Suprapubic skin (tissue), 4 donors: ENCODE results near the gene PPP2R3B. TPM values are rescaled to one million over a fixed set of nuclear protein-coding genes. Genes with fewer than 3 reads are reported as not detected.

Experiments
- DNase-seq, 2 donors: peaks; one replicate each; pipeline ENCODE4 v3.0.0-alpha.2; 2019; ENCODE audit warnings: low spot score in 2 of 2
- H3K27ac ChIP-seq: fragments of 200-600 bp; sonication (generic); one replicate; pipeline ENCODE4 v1.5.1; 2019
- H3K27me3 ChIP-seq: fragments of 200-600 bp; sonication (generic); one replicate; pipeline ENCODE4 v1.5.1; 2019
- H3K36me3 ChIP-seq: fragments of 200-600 bp; sonication (generic); one replicate; pipeline ENCODE4 v1.5.1; 2019
- H3K4me1 ChIP-seq: fragments of 200-600 bp; sonication (generic); one replicate; pipeline ENCODE4 v1.5.1; 2019
- H3K4me3 ChIP-seq: fragments of 200-600 bp; sonication (generic); one replicate; pipeline ENCODE4 v1.5.1; 2019; ENCODE audit warnings: mild to moderate bottlenecking
- H3K9me3 ChIP-seq: fragments of 200-600 bp; sonication (generic); one replicate; pipeline ENCODE4 v1.5.1; 2019
- CTCF ChIP-seq, 2 donors: fragments of 200-600 bp in 1 of 2; fragments of 450-650 bp in 1 of 2; sonication (generic) in 1 of 2; IDR thresholded peaks; one replicate each; pipeline ENCODE4 v1.5.1; 2016 to 2019; ENCODE audit warnings: antibody characterized with exemption in 2 of 2, mild to moderate bottlenecking in 1 of 2, moderate library complexity in 1 of 2
- EP300 ChIP-seq: sonication (generic); formaldehyde crosslinking; IDR thresholded peaks from one replicate; pipeline ENCODE4 v1.6.1; 2017; ENCODE audit warnings: antibody characterized with exemption
- POLR2A ChIP-seq, 2 donors: fragments of 450-650 bp; IDR thresholded peaks; one replicate each; pipeline ENCODE4 v1.6.1; 2017; ENCODE audit warnings: antibody characterized with exemption in 2 of 2, mild to moderate bottlenecking in 2 of 2, moderate library complexity in 2 of 2
- POLR2AphosphoS5 ChIP-seq, 3 donors: sonication (generic); formaldehyde crosslinking; IDR thresholded peaks; one replicate each; pipeline ENCODE4 v1.6.1; 2017; ENCODE audit warnings: antibody characterized with exemption in 3 of 3
- WGBS: methylation state at CpG from one replicate; pipeline ENCODE4 v1.1.5; 2018; 5-methylcytosine and 5-hydroxymethylcytosine counted together
- total RNA-seq, 4 donors: library from RNA; depleted of rRNA; stranded (reverse); fragments of >200 nt; gene quantifications; one replicate each; pipeline ENCODE4 v1.1.0, GENCODE V29; 2016

The PPP2R3B gene
- total RNA-seq, 4 donors from 2014 or later, result 31.8 to 79.6 (median 47.1) TPM

DNA sequence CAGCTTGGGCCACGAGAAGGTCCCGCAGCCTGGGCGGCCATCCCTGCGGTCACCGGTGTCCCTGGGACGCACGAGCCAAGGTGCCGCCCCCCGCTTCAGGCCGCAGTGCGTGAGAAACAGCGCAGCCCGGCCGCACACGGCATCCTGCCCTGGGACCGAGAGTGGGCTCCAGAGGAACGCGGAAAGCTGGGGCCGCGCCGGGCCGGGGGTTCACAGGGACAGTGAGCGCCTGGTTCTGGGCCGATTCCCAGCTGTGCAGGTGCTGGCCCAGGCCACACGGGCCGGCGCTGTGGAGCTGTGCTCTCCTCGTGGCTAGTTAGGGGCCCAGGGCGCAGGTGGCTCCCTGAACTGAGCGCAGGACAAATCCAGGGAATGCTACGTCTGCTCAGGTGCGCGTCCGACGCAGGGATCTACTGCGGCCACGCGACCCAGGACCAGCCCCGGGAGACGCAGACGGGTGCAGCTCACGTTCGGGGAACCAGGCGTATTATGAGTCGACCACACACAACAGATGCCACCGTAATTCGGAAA lies 42.3 kb downstream of the PPP2R3B start:
- TF ChIP-seq POLR2AphosphoS5 (IDR thresholded peaks at IDR 0.05) (no peak), EP300 (no peak), POLR2A (IDR thresholded peaks at IDR 0.05) (no peak), CTCF (IDR thresholded peaks at IDR 0.05) (no peak)
- WGBS, result 98% methylated on average over 34 of the region's 47 CpGs
- H3K9me3 ChIP-seq, result no peaks in the 10 kb centered on the region
- H3K4me1 ChIP-seq, result no peaks in the 10 kb centered on the region
- H3K4me3 ChIP-seq, result no peak overlapping the region
- no peak overlapping the region for H3K27ac ChIP-seq
- peak; percentile 52 to 60 for DNase-seq
- no peaks in the 10 kb centered on the region for H3K27me3 ChIP-seq
- peaks cover 45% of the 10 kb centered on the region for H3K36me3 ChIP-seq

DNA sequence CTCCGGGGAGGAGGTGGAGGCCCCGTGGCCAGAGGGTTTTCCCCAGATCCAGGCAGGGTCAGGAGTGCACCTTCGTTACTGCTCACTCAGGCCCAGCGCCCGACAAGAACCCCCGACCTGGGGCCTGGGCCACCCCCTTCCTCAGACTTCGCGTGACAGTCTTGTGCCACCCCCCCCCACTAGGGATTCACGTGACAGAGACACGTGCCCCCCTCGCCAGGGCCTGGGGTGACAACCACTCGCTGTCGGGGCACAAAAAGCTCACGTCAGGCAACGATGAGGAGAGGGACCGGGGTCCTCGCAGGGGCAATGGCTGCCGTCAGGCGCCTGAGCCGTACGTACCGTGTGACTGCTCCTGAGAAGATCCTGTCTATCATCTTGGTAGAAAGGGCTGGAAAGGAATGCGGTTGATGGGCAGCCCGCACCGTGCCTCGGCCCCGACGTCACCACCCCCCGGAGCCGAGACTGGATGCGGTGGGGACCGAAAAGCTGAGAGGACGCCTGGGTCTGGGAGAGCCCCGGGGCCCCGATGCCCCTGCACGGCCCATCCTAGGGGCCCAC lies 45.1 kb downstream of the PPP2R3B start:
- DNase-seq, result peak; percentile 44 to 58
- H3K27me3 ChIP-seq, result no peaks in the 10 kb centered on the region
- H3K36me3 ChIP-seq, result peaks cover 55% of the 10 kb centered on the region
- H3K4me3 ChIP-seq, result no peak overlapping the region
- 88% methylated on average over 17 of the region's 36 CpGs for WGBS
- no peaks in the 10 kb centered on the region for H3K9me3 ChIP-seq
- H3K27ac ChIP-seq, result no peak overlapping the region
- TF ChIP-seq POLR2A (IDR thresholded peaks at IDR 0.05) (no peak), POLR2AphosphoS5 (IDR thresholded peaks at IDR 0.05) (no peak), EP300 (no peak), CTCF (IDR thresholded peaks at IDR 0.05) (no peak)
- H3K4me1 ChIP-seq, result no peaks in the 10 kb centered on the region

- 98% methylated on average over 25 of the region's 52 CpGs for WGBS
- Histone ChIP-seq H3K4me1 (no peaks in the 10 kb centered on the region), H3K27ac (no peak overlapping the region), H3K4me3 (no peak overlapping the region), H3K27me3 (no peaks in the 10 kb centered on the region), H3K9me3 (no peaks in the 10 kb centered on the region), H3K36me3 (peaks cover 53% of the 10 kb centered on the region)
- peak; percentile 55 to 68 for DNase-seq
- TF ChIP-seq EP300, result no peak
- no peak for TF ChIP-seq POLR2AphosphoS5 (IDR thresholded peaks at IDR 0.05)
- no peak for TF ChIP-seq POLR2A (IDR thresholded peaks at IDR 0.05)
Observed at GRCh38 chrX:340641-341423, 45.9 kb downstream of the PPP2R3B start.

- peak in 1 of 2 donors; percentile 75 for DNase-seq
- peaks cover 50% of the 10 kb centered on the region for H3K36me3 ChIP-seq
- H3K4me3 ChIP-seq, result no peak overlapping the region
- TF ChIP-seq POLR2AphosphoS5 (IDR thresholded peaks at IDR 0.05) (no peak), POLR2A (IDR thresholded peaks at IDR 0.05) (no peak), EP300 (no peak), CTCF (IDR thresholded peaks at IDR 0.05) (no peak)
- WGBS, result 93% methylated on average over 15 of the region's 24 CpGs
- H3K4me1 ChIP-seq, result no peaks in the 10 kb centered on the region
- H3K27ac ChIP-seq, result no peak overlapping the region
- H3K27me3 ChIP-seq, result no peaks in the 10 kb centered on the region
- no peaks in the 10 kb centered on the region for H3K9me3 ChIP-seq
Observed at GRCh38 chrX:340121-340520, 46.6 kb downstream of the PPP2R3B start.

- no peak for TF ChIP-seq POLR2AphosphoS5 (IDR thresholded peaks at IDR 0.05)
- no peak for TF ChIP-seq EP300
- no peak for TF ChIP-seq POLR2A (IDR thresholded peaks at IDR 0.05)
- TF ChIP-seq CTCF (IDR thresholded peaks at IDR 0.05), result no peak
- Histone ChIP-seq H3K9me3 (no peaks in the 10 kb centered on the region), H3K36me3 (peaks cover 50% of the 10 kb centered on the region), H3K27me3 (no peaks in the 10 kb centered on the region), H3K4me3 (no peak overlapping the region), H3K27ac (no peak overlapping the region), H3K4me1 (no peaks in the 10 kb centered on the region)
- WGBS, result 97% methylated on average over 37 of the region's 44 CpGs
- DNase-seq, result no peak
Observed at GRCh38 chrX:338836-339400, 47.8 kb downstream of the PPP2R3B start.
